GM18907 (cell line): ENCODE data around the gene PRKAA1.
"Not testable (repeated sequence)": the region's sequence is repeated elsewhere in the genome, so short reads cannot be mapped to it uniquely, and the experiment has no call there.

ENCODE experiments used
- ATAC-seq: cut with Tn5 transposase; IDR thresholded peaks from one replicate; pipeline ENCODE4 v1.9.1; 2021; ENCODE audit warnings: mild to moderate bottlenecking, moderate library complexity; ENCODE audit not compliant: unreplicated experiment

PRKAA1 gene

DNA sequence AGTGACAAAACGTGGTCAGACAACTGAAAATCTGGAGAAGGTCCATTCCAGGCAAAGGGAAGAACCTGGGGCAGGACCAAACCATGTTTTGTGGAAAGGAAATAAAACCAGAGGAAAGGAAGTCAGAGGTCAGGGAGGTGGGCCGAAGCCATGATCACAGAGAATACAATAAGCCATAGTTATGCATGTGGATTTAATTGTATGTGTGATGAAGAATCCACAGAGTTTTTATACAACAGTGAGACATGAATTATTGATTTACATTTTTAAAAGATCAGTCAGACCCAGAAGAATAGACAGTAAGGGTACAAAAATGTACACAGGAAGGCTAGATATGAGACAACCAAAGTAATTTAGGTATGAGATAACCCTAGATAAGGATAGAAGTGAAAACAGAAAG is 63.2 kb downstream of the PRKAA1 start:
- ATAC-seq = no peak

DNA sequence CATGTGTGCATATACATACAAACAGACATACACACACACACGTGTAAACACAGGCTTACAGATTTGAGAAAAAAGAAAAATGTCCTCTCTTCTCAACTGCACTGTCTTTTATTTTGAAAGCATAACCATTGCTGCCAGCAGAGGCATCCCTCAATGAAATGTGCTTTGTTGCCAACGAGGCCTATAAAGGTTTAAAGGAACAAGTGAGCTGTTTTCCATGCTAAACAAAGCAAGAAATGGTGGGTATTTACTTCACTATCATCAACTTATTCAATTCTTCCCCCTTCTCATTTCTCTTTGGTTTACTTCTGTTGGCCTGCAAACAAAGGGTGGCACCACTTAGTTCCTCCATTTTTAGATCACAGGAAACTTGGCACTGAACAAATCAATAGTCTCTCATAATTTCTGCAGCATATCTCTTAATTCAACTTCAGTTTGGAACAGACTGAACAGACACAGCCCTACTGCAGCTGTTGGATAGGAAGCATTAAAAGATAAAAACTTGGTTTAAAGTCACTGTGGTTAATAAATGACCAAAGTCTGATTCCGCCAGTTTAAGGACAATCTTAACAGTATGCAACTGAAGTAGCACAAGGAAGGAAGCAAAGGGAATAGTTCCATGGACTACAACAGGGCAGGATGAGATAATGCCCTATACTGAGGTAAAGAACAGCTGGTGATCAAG is 64.2 kb downstream of the PRKAA1 start:
- ATAC-seq = no peak

DNA sequence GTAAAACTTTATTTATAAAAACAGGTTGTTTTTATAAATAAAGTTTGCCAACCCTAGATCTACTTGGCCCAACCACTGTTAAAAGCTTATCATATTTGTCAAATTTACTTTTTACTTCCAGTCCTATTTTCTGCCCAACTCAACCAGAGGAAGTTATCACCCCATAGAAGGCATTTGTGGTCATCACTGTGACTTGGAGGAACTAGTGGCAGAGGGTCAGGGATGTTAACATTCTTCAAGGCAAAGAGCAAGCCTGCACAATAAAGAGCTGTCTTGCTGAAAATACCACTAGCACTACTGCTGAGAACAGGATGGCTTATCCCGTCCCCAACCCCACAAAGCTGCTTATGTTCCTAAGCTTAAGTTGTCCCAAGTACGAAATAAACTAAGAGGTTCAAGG is 64.7 kb downstream of the PRKAA1 start:
- no peak for ATAC-seq

DNA sequence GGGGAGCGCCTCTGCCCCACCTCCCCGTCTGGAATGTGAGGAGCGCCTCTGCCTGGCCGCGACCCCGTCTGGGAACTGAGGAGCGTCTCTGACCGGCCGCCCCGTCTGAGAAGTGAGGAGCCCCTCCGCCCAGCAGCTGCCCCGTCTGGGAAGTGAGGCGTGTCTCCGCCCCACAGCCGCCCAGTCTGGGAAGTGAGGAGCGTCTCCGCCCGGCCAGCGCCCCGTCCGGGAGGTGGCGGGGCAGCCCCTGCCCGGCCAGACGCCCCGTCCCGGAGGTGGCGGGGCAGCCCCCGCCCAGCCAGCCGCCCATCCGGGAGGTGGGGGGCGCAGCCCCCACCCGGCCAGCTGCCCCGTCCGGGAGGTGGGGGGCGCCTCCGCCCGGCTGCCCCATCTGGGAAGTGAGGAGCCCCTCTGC is 75.7 kb downstream of the PRKAA1 start:
- not testable (repeated sequence) for ATAC-seq

DNA sequence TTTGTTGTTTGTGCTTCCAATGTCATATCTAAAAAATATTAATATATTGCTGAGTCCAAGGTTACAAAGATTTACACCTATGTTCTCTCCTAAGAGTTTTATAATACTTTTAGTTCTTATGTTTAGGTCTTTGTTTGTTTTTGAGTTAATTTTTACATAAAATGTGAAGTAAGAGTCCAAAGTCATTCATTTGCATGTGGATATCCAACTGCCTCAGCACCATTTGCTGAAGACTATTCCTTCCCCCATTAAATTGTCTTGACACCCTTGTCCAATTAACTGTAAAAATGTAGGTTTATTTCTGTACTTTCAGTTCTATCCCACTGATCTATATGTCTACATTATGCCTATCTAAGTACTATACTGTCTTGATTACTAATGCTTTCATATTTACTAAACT is 78.1 kb downstream of the PRKAA1 start:
- no peak for ATAC-seq

DNA sequence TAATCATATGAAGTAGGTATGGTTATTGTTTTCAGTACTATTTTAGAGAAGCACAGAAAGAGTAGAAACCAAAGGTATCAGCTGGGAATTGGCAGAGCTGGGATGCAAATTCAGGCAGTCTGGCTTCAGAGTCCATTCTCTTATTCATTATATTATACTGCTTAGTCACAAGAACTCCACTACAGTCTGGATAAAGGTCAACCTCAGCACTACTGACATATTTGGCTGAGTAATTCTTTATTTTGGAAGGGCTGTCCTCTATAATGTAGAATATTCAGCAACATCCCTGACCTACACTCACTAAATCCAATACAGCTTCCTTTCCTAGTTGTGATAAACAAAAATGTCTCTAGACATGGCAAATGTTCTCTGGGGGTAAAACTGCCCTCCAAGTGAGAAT is 80.9 kb downstream of the PRKAA1 start:
- ATAC-seq = no peak

DNA sequence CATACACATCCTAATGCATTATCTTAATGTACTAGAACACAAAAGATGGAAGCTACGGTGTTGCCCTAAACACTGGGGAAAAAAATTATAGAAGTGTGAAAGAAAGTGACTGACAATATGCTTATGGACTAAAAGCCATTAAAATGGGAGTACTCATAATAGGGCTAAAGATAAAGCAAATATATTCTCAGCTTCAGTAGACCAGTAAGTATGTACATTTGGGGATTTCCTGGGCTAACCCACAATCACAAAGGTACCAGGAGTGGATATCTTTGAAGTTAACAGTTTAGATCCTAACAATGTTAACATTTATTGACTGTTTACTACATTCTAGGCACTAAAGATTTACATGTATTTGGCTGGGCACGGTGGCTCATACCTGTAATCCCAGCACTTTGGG is 81.6 kb downstream of the PRKAA1 start:
- no peak for ATAC-seq

DNA sequence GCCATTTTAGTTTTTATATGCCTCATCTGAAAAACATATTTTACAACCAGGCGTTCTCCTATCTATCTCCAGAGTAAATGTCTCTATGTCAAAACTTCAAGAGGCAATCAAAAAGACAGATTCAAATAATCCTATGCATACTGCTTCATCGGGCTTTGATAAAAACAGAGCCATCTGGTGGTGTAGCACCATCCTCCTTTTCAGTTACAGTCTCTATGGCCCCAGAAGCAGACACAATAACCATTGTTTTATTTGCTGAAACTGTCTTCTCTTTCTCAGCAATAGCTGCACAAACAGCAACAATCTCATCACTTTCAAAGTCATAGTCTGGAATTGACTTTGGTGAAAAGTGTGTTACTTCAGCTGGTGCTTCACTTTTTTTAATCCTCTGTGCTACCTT is 82.2 kb downstream of the PRKAA1 start:
- ATAC-seq = no peak

DNA sequence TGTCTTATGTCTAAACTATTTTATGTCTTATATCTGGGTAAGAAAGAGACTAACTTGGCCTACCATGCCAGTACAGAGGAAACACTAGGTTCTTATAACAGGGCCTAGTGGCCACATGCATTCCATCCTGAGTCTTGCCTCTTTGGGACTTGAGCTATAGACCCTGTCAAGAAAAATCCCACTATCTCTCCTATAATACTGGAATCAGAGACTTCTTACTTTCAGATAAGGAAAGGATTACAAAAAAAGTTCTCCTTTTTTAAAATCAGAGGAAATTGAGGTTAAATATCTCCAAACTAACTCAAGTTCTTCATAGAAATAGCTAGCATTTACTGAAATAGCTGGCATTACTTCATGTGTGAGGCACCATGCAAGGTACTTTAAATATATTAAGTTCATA is 84.2 kb downstream of the PRKAA1 start:
- ATAC-seq = no peak

DNA sequence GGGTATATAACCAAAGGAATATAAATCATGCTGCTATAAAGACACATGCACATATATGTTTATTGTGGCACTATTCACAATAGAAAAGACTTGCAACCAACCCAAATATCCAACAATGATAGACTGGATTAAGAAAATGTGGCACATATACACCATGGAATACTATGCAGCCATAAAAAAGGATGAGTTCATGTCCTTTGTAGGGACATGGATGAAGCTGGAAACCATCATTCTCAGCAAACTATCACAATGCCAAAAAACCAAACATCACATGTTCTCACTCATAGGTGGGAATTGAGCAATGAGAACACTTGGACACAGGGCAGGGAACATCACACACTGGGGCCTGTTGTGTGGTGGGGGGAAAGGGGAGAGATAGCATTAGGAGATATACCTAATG is 87.6 kb downstream of the PRKAA1 start:
- ATAC-seq = not testable (repeated sequence)
